Kidney glomerular epithelial cell (primary cell): ENCODE measurements around the gene NXF2B.
"Not testable (repeated sequence)": the region's sequence is repeated elsewhere in the genome, so short reads cannot be mapped to it uniquely, and the experiment has no call there.

Experiments
- DNase-seq: peaks from one replicate; lab custom pipeline; 2025; lab: John Stamatoyannopoulos, UW

NXF2B gene

GRCh38 chrX:102439908-102440307 lies at the start of gene NXF2B:
Gene NXF2B (minus strand): TSS chrX:102440008. CDS start chrX:102380036, 59,972 bp downstream.
- DNase-seq, result not testable (repeated sequence)

GRCh38 chrX:102478765-102479164 lies 39.0 kb upstream of the NXF2B start:
- DNase-seq, result not testable (repeated sequence)

GRCh38 chrX:102471762-102472220 lies 32.0 kb upstream of the NXF2B start, which contains the start of gene TCP11X2:
Gene TCP11X2 (minus strand): TSS chrX:102471812.
- DNase-seq, result not testable (repeated sequence)

- DNase-seq, result not testable (repeated sequence)
Measured at GRCh38 chrX:102470215-102470614, 30.4 kb upstream of the NXF2B start.

- not testable (repeated sequence) for DNase-seq
Measured at GRCh38 chrX:102458615-102459014, 18.8 kb upstream of the NXF2B start.

- DNase-seq, result not testable (repeated sequence)
Measured at GRCh38 chrX:102414493-102414892, 25.3 kb downstream of the NXF2B start.

GRCh38 chrX:102345916-102346315 lies 93.9 kb downstream of the NXF2B start:
- DNase-seq, result no peak

GRCh38 chrX:102341867-102342266 lies 97.9 kb downstream of the NXF2B start:
- no peak for DNase-seq

- DNase-seq, result no peak
Measured at GRCh38 chrX:102339312-102340298, 100.2 kb downstream of the NXF2B start.

- DNase-seq, result no peak
Measured at GRCh38 chrX:102338162-102338561, 101.6 kb downstream of the NXF2B start.
